HCEC 1CT (cell line): Measurements from ENCODE around the gene HMGN4.

Experiments used
- DNase-seq: peaks from one replicate; pipeline ENCODE4 v3.0.0-alpha.2; 2017

Gene HMGN4

DNA sequence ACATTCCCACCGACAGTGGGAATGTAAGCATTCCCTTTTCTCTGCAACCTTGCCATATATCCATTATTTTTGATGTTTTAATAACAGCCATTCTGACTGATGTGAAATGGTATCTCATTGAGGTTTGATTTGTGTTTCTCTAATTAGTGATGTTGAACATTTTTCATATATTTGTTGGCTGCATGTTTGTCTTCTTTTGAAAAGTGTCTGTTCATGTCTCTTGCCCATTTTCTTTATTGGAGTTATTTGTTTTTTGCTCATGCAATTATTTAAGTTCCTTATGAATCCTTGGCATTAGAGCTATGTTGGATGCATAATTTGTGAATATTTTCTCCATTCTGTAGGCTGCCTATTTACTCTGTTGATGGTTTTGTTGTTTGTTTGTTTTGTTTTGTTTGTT is 40.6 kb downstream of the HMGN4 start:
- DNase-seq, result no peak

DNA sequence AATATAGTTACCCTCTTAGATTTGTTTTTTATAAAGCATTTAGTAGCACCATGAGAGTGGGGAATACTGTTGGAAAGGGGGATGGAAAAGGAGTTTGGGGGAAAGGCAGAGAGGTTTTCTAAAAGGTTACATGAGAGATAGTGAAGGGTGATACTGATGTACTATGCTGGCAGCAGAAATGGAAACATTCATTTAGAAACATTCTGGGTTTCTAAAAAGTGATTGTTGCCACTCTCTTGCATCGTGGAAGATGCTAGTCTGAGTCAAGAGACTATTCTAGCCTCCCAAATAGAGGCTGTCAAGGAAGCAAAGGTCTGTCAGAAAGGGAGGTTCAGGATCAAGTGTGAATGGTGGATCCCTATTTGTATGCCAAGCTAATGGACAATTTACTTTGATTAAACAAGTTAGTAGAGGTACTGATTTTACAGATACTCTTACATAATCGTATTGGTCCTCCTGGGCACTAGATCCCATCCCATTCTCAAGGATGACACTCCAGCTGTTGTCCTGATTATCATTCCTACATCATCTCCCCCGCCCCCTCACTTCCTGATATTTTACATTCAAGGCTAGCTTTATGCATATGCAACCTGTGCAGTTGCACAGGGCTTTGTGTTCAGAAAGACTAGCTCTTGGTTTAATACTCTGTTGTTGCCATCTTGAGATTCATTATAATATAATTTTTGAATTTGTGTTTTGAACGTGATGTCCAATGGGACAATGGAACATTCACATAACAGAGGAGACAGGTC is 43.2 kb downstream of the HMGN4 start:
- no peak for DNase-seq

DNA sequence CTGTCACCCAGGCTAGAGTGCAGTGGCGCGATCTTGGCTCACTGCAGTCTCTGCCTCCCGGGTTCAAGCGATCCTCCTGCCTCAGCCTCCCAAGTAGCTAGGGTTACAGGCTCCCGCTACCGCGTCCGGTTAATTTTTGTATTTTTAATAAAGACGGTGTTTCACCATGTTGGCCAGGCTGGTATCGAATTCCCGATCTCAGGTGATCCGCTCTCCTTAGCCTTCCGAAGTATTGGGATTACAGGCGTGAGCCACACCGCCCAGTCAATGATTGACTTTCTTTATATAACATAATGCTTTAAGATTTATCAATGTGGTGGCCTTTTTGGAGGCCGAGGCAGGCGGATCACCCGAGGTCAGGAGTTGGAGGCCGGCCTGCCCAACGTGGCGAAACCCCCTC is 50.8 kb downstream of the HMGN4 start:
- no peak for DNase-seq

DNA sequence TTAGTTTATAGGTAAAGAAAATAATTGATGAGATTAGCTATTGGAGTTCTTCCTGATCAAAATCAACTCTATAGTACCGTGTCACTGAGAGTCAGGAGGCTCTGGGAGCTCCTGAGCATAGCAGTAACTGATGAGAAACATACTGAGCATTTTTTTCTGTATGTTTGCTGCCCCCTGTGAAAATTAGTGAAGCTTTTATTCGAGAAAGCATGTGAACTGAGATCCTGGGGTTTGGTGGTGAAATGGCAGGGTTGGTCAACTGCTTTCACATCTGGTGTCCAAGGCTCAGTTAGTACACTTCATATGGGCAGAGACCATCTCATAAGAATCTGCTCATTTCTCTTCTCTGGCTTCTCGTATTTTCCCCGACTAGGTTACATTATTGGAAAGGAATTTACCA is 54.5 kb downstream of the HMGN4 start:
- peak; percentile 29 for DNase-seq

DNA sequence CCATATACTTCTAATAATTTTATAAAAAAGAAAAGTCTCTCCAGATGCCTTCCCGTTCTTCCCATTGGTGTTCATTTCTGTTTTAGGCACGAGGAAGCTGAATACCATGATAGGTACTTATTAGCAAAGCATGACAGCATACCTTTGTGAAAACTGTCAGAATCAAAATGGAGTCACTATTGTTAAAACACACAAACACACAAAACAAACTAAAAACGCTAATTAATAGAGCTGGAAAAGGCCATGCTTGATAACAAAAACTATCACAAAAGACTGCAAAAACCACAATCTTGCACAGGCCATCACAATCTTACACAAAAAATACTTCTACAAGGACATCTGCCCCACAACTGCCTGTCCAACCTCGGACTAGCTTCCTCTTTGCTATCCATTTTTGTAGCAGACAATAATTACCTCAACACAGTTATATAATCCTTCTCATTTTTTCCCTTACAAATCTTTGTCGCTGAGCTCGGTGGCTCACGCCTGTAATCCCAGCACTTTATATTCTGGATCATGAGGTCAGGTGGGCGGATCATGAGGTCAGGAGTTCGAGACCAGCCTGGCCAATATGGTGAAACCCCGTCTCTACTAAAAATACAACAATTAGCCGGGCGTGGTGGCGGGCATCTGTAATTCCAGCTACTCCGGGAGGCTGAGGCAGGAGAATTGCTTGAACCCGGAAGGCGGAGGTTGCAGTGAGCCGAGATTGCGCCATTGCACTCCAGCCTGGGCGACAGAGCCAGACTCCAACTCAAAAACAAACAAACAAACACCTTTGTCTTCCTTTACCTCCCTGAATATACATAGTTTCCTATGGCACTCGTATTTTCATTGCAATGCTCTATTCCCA is 55.3 kb downstream of the HMGN4 start:
- no peak for DNase-seq

DNA sequence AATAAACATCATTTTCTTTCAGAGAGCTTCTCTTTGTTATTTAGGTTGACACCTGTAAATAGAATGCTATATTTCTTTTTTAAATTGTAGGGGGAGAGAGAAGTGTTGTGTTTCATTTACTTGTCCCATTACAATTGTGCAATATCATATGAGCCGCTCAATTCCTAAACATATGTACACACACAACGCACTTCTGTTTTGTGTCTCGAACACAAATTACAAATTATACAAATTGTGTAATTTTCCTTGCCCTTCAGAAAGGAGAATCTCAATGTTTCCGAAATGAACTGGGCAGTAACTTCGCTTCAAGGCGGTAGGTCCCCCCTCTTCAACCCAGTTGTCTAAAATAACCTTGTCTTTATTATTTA is 55.9 kb downstream of the HMGN4 start:
- DNase-seq, result no peak

DNA sequence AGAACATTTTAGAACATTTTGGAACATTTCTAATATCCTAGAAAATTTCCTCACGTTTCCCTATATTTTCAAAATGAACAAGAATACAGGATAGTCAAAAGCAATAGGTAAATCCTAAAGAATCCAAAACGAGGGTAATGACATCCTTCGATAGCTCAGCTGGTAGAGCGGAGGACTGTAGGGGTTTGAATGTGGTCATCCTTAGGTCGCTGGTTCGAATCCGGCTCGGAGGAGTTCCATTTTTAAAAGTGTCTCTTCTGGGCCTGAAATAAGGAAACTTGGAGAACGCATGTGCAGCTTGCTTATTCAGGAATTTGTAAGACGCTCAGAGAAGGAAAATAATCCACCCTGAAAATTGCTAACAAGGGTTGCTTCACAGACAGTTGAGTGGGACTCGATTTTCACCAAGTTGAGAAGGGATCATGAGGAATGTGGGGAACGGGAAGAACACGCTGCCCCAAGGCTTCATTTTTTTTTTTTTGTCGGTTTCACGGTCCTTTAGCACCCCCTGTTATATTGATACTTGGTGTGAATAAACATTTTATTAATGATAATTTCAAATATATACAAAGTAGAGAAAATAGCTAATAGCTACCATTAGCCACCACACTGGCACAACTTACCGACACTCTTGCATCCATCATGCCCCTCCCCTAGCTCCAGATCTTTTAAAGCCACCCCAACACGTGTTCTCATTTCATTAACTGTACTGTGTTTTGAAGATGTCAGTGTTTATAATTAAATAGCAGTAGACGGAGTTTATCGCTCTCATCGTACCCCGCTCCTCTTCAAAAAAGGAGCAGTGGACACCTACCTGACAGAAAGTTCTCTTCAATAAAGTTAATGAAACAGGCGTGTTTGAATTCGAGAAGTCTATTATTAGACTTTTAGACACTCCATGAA is 56.8 kb downstream of the HMGN4 start:
- peak; percentile 73 for DNase-seq

DNA sequence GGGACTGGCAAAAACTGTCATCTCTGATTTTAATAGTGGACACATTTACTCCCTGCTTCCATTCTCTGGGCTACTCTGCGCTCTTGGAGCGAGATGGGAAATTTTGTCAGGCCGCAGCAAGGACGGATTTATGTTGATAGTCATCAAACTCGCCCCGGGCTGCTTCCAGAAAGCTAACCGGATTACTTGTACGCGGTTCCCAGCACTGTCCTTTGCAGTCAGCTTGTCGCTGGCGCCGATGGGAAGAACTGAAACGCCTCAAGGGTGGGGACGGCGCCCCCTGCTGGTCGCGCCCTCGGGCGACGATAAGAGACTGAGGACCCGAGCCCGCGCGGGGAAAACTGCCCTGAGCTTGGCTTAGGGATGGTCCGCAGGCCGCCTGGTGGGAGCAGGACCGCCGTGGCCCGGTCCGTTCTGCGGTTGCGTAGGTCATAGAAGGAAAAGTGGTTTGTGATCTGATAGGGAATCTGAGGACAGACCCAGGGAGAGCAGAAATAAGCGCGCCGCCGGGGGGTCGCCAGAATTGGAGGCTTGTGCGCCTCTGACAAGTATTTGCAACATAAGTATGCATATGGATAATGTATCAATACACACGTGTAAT is 57.6 kb downstream of the HMGN4 start:
- DNase-seq, result peak; percentile 86
